Ectodermal cell (in vitro differentiated cells): ENCODE measurements around the gene PLPP4.

ENCODE experiments used
- H3K27ac ChIP-seq: 2 replicates; pipeline ENCODE4 v1.7.0; 2013; ENCODE audit warnings: mild to moderate bottlenecking, low read depth, low read length; ENCODE audit not compliant: insufficient read depth, poor library complexity, severe bottlenecking
- H3K27me3 ChIP-seq: 2 replicates; pipeline ENCODE4 v1.7.0; 2013; ENCODE audit warnings: mild to moderate bottlenecking, low read length; ENCODE audit not compliant: insufficient read depth, control insufficient read depth, poor library complexity, severe bottlenecking
- H3K36me3 ChIP-seq: one replicate; pipeline ENCODE4 v1.7.0; 2013; ENCODE audit warnings: low read length; ENCODE audit not compliant: control insufficient read depth, insufficient read depth
- H3K4me1 ChIP-seq: one replicate; pipeline ENCODE4 v1.7.0; 2013; ENCODE audit warnings: low read length; ENCODE audit not compliant: control insufficient read depth, insufficient read depth
- H3K4me3 ChIP-seq: 2 replicates; pipeline ENCODE4 v1.7.0; 2013; ENCODE audit warnings: low read depth, low read length, control low read depth; ENCODE audit not compliant: insufficient read depth
- H3K9me3 ChIP-seq: 2 replicates; pipeline ENCODE4 v1.7.0; 2013; ENCODE audit warnings: mild to moderate bottlenecking, low read length, moderate library complexity; ENCODE audit not compliant: control insufficient read depth
- WGBS, 2 experiments: methylation state at CpG; one replicate each; pipeline ENCODE4 v1.1.7; 2013; ENCODE audit warnings: missing lambda C conversion rate in 2 of 2; 5-methylcytosine and 5-hydroxymethylcytosine counted together

Gene PLPP4

GRCh38 chr10:120580918-120581895 lies 124.2 kb downstream of the PLPP4 start:
- WGBS, 2 experiments = 89 to 91% methylated on average over 15 to 16 of the region's 16 CpGs
- H3K9me3 ChIP-seq = no peaks in the 10 kb centered on the region
- no peak overlapping the region for H3K4me3 ChIP-seq
- peaks cover 4% of the 10 kb centered on the region for H3K4me1 ChIP-seq
- no peaks in the 10 kb centered on the region for H3K36me3 ChIP-seq
- H3K27ac ChIP-seq = no peak overlapping the region
- H3K27me3 ChIP-seq = no peaks in the 10 kb centered on the region

GRCh38 chr10:120582753-120583152 lies 125.7 kb downstream of the PLPP4 start:
- Histone ChIP-seq H3K27ac (no peak overlapping the region), H3K4me3 (no peak overlapping the region), H3K36me3 (no peaks in the 10 kb centered on the region), H3K27me3 (no peaks in the 10 kb centered on the region), H3K4me1 (peaks cover 4% of the 10 kb centered on the region), H3K9me3 (no peaks in the 10 kb centered on the region)
- WGBS, 2 experiments = 85 to 86% methylated on average over 2 of the region's 2 CpGs

- Histone ChIP-seq H3K4me1 (peaks cover 4% of the 10 kb centered on the region), H3K27ac (no peak overlapping the region), H3K27me3 (no peaks in the 10 kb centered on the region), H3K9me3 (no peaks in the 10 kb centered on the region), H3K36me3 (no peaks in the 10 kb centered on the region), H3K4me3 (no peak overlapping the region)
- 91 to 92% methylated on average over 2 of the region's 2 CpGs for WGBS, 2 experiments
Observed at GRCh38 chr10:120583424-120584108, 126.5 kb downstream of the PLPP4 start.

- Histone ChIP-seq H3K4me1 (no peaks in the 10 kb centered on the region), H3K27me3 (no peaks in the 10 kb centered on the region), H3K36me3 (no peaks in the 10 kb centered on the region), H3K4me3 (no peak overlapping the region), H3K9me3 (no peaks in the 10 kb centered on the region), H3K27ac (no peak overlapping the region)
- 72 to 89% methylated on average over 1 of the region's 1 CpG for WGBS, 2 experiments
Observed at GRCh38 chr10:120584786-120585185, 127.8 kb downstream of the PLPP4 start.

GRCh38 chr10:120586471-120586872 lies 129.4 kb downstream of the PLPP4 start:
- Histone ChIP-seq H3K4me1 (no peaks in the 10 kb centered on the region), H3K27ac (no peak overlapping the region), H3K27me3 (no peaks in the 10 kb centered on the region), H3K4me3 (no peak overlapping the region), H3K36me3 (no peaks in the 10 kb centered on the region), H3K9me3 (no peaks in the 10 kb centered on the region)
- WGBS, 2 experiments = 89 to 92% methylated on average over 3 of the region's 3 CpGs

GRCh38 chr10:120587061-120587460 lies 130.0 kb downstream of the PLPP4 start:
- no peak overlapping the region for H3K27ac ChIP-seq
- H3K9me3 ChIP-seq = no peaks in the 10 kb centered on the region
- H3K4me3 ChIP-seq = no peak overlapping the region
- H3K4me1 ChIP-seq = no peaks in the 10 kb centered on the region
- H3K36me3 ChIP-seq = no peaks in the 10 kb centered on the region
- 86 to 88% methylated on average over 5 of the region's 5 CpGs for WGBS, 2 experiments
- H3K27me3 ChIP-seq = no peaks in the 10 kb centered on the region

- no peak overlapping the region for H3K27ac ChIP-seq
- H3K36me3 ChIP-seq = no peaks in the 10 kb centered on the region
- H3K4me3 ChIP-seq = no peak overlapping the region
- no peaks in the 10 kb centered on the region for H3K27me3 ChIP-seq
- no peaks in the 10 kb centered on the region for H3K4me1 ChIP-seq
- H3K9me3 ChIP-seq = no peaks in the 10 kb centered on the region
- WGBS, 2 experiments = 83 to 96% methylated on average over 2 of the region's 2 CpGs
Observed at GRCh38 chr10:120588311-120588710, 131.3 kb downstream of the PLPP4 start.

- H3K4me3 ChIP-seq = no peak overlapping the region
- no peak overlapping the region for H3K27ac ChIP-seq
- no peaks in the 10 kb centered on the region for H3K9me3 ChIP-seq
- no peaks in the 10 kb centered on the region for H3K27me3 ChIP-seq
- no peaks in the 10 kb centered on the region for H3K4me1 ChIP-seq
- H3K36me3 ChIP-seq = no peaks in the 10 kb centered on the region
- WGBS, 2 experiments = 95 to 99% methylated on average over 2 of the region's 2 CpGs
Observed at GRCh38 chr10:120593693-120594092, 136.7 kb downstream of the PLPP4 start.

- Histone ChIP-seq H3K4me3 (no peak overlapping the region), H3K27me3 (no peaks in the 10 kb centered on the region), H3K27ac (no peak overlapping the region), H3K4me1 (no peaks in the 10 kb centered on the region), H3K9me3 (no peaks in the 10 kb centered on the region), H3K36me3 (no peaks in the 10 kb centered on the region)
- 92 to 98% methylated on average over 3 of the region's 3 CpGs for WGBS, 2 experiments
Observed at GRCh38 chr10:120597902-120598301, 140.9 kb downstream of the PLPP4 start.

- 80 to 81% methylated on average over 5 of the region's 5 CpGs for WGBS, 2 experiments
- Histone ChIP-seq H3K27me3 (no peaks in the 10 kb centered on the region), H3K9me3 (peaks cover 2% of the 10 kb centered on the region), H3K36me3 (no peaks in the 10 kb centered on the region), H3K4me3 (no peak overlapping the region), H3K27ac (no peak overlapping the region), H3K4me1 (no peaks in the 10 kb centered on the region)
Observed at GRCh38 chr10:120598386-120598785, 141.4 kb downstream of the PLPP4 start.
